Upper lobe of left lung (tissue), 4 donors: ENCODE data around the gene MYBBP1A.

ENCODE experiments used
- POLR2A ChIP-seq, 4 donors: fragments of 450-650 bp; IDR thresholded peaks; one replicate each; pipeline ENCODE4 v1.5.1; 2016 to 2017; ENCODE audit warnings: antibody characterized with exemption in 4 of 4, mild to moderate bottlenecking in 2 of 4
- POLR2AphosphoS5 ChIP-seq, 2 donors: sonication (generic); formaldehyde crosslinking; IDR thresholded peaks; one replicate each; pipeline ENCODE4 v1.5.1; 2017; ENCODE audit warnings: antibody characterized with exemption in 2 of 2
- TF ChIP-seq, protein P1 (sequence below), 6 experiments: fragments of 450-650 bp in 4 of 6; fragments of 200-600 bp in 2 of 6; sonication (generic) in 2 of 6; IDR thresholded peaks; one replicate each; pipeline ENCODE4 v1.5.1; 2016 to 2019; ENCODE audit warnings: antibody characterized with exemption in 6 of 6

DNA sequence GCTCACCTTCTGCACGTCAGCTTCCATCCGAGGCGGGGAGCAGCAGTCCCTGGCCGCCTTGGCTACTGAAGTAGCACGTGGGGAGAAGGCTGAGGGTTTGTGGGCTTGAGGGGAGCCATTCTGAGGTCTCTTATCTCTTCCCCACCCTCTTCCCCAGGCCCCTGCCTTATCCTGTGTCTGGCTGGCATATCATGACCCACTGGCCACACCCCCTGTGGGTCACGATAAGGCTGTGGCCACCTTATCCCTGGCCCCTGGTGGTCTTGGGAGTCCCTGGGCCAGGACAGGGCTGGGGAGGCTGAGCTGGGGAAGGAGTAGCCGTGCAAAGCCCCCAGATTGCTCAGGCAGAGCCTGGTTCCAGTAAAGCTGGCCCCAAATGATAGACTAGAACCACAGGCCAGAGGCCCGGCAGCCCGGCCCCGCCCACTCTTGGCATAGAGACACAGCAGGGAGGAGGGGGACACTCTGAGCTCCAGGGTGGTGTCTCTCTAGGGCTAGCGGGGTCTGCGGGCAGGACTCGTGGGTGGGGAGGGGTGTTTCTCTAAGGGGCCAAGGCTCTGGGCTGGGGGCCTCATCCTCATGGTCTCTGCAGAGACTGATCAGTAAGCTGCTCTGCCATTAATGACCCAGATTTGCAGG is 48.9 kb downstream of the MYBBP1A start:
- TF ChIP-seq POLR2AphosphoS5 (IDR thresholded peaks at IDR 0.05) = no peak
- no peak for TF ChIP-seq POLR2A (IDR thresholded peaks at IDR 0.05)
- TF ChIP-seq, protein P1, sequence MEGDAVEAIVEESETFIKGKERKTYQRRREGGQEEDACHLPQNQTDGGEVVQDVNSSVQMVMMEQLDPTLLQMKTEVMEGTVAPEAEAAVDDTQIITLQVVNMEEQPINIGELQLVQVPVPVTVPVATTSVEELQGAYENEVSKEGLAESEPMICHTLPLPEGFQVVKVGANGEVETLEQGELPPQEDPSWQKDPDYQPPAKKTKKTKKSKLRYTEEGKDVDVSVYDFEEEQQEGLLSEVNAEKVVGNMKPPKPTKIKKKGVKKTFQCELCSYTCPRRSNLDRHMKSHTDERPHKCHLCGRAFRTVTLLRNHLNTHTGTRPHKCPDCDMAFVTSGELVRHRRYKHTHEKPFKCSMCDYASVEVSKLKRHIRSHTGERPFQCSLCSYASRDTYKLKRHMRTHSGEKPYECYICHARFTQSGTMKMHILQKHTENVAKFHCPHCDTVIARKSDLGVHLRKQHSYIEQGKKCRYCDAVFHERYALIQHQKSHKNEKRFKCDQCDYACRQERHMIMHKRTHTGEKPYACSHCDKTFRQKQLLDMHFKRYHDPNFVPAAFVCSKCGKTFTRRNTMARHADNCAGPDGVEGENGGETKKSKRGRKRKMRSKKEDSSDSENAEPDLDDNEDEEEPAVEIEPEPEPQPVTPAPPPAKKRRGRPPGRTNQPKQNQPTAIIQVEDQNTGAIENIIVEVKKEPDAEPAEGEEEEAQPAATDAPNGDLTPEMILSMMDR (IDR thresholded peaks at IDR 0.05) = no peak
